K562 treated with DMSO at 1 percent for 12 hours (cell line): ENCODE measurements around the gene LIPC. TPM values are rescaled to one million over a fixed set of nuclear protein-coding genes. Genes with fewer than 3 reads are reported as not detected.

ENCODE experiments used
- total RNA-seq: library from RNA; unstranded; fragments of 300-600 nt; gene quantifications from 2 replicates; pipeline ENCODE4 v1.2.3, GENCODE V29; 2022; ENCODE audit not compliant: insufficient read depth

Gene LIPC
- 11.7 and 19.9 TPM in 2 replicates for total RNA-seq

GRCh38 chr15:58431221-58432149 lies at the start of gene LIPC:
Gene LIPC (plus strand): TSS chr15:58431991. CDS start chr15:58432033, 42 bp downstream.

